ENCODE results near the gene HOXA9. TPM values are rescaled to one million over a fixed set of nuclear protein-coding genes. Genes with fewer than 3 reads are reported as not detected.

The HOXA9 gene
- polyA plus RNA-seq, 1 donor from 2014 or later: not detected

- H3K27ac ChIP-seq (ENCODE audit: low read length): no peak overlapping the region
- H3K4me3 ChIP-seq (ENCODE audit: low read length): no peak overlapping the region
- no peak overlapping the region for H3K9ac ChIP-seq (ENCODE audit: low read length)
- H3K36me3 ChIP-seq (ENCODE audit: insufficient read depth, low read length): no peaks in the 10 kb centered on the region
- H4K20me1 ChIP-seq (ENCODE audit: insufficient read depth): no peaks in the 10 kb centered on the region
- H3K79me2 ChIP-seq (replicated peaks; ENCODE audit: insufficient read depth, low read length): no peaks in the 10 kb centered on the region
- H3K9me3 ChIP-seq (ENCODE audit: low read length): peaks cover 15% of the 10 kb centered on the region
- TF ChIP-seq REST (IDR thresholded peaks at IDR 0.05; ENCODE audit: borderline replicate concordance) (no peak), SMC3 (conservative IDR thresholded peaks at IDR 0.05; ENCODE audit: poor library complexity) (no peak), TAF1 (IDR thresholded peaks at IDR 0.05; ENCODE audit: low read depth) (no peak)
- H2AFZ ChIP-seq (ENCODE audit: low read depth, low read length): no peak overlapping the region
- no peaks in the 10 kb centered on the region for H3F3A ChIP-seq (ENCODE audit: insufficient read depth, low read length, poor library complexity, severe bottlenecking)
- no peak overlapping the region for H3K4me2 ChIP-seq (ENCODE audit: low read length)
- H3K27me3 ChIP-seq (ENCODE audit: insufficient read depth, low read depth, low read length): peaks cover 100% of the 10 kb centered on the region
- H3K9me2 ChIP-seq (ENCODE audit: insufficient read depth, low read length): no peaks in the 10 kb centered on the region
Measured at GRCh38 chr7:27174874-27175625, 9.7 kb upstream of the HOXA9 start.

DNA sequence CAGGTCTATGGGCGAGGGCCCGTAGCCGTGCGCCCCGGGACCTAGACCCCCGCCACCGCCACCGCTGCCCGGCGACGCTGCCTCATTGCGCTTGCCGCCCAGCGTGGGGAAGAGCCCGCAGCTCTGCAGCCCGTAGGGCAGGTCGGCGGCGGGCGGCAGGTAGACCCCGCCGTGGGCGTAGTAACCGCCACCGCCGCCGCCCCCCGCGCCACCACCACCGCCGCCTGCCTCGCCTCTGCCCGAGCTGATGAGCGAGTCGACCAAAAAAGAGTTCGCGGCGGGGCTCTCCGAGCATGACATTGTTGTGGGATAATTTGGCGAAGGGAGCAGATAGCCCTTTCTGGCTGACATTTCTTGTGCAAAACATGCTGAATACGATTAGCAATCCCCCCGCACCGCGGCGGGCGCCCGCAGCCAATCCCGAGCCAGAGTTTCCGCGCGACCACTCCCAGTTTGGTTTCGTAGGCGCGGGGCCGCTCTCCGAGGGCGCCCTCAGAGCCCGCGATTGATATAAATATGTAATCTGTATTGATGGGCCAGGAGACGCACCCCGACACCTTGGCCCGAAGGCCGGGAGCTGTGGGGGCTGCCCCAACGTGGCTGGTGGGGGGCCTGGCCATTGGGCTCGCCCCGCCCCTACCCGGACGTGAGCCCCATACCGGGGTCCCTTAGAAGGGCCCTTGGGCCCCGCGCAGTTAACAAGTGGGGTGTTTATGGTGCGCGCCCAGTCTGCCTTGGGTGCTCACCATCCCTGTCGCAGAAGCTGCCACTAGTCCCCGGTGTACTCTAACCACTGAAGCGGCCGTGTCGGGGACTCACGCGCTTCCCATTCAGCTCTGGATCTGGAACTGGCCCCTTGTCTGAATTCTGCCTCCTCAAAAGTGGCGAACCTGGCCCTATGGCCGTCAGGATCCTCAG is 8.9 kb upstream of the HOXA9 start, which contains the start of gene HOXA10:
HOXA10 (minus strand) TSS at position 365 of the 918 bp plus-strand sequence; CDS start at position 351, 14 bp downstream.
- Histone ChIP-seq H3K9ac (ENCODE audit: low read length) (no peak within 1 kb of the TSS), H3K79me2 (replicated peaks; ENCODE audit: insufficient read depth, low read length) (no peaks in the 10 kb centered on the region), H3F3A (ENCODE audit: insufficient read depth, low read length, poor library complexity, severe bottlenecking) (no peaks in the 10 kb centered on the region), H3K4me2 (ENCODE audit: low read length) (no peak within 1 kb of the TSS), H3K9me2 (ENCODE audit: insufficient read depth, low read length) (no peaks in the 10 kb centered on the region), H2AFZ (ENCODE audit: low read depth, low read length) (no peak within 1 kb of the TSS), H3K4me3 (ENCODE audit: low read length) (peak within 1 kb of the TSS; percentile 52), H4K20me1 (ENCODE audit: insufficient read depth) (no peaks in the 10 kb centered on the region), H3K27me3 (ENCODE audit: insufficient read depth, low read depth, low read length) (peaks cover 100% of the 10 kb centered on the region), H3K36me3 (ENCODE audit: insufficient read depth, low read length) (no peaks in the 10 kb centered on the region), H3K27ac (ENCODE audit: low read length) (no peak within 1 kb of the TSS), H3K9me3 (ENCODE audit: low read length) (peaks cover 11% of the 10 kb centered on the region)
- TF ChIP-seq SMC3 (conservative IDR thresholded peaks at IDR 0.05; ENCODE audit: poor library complexity): no peak
- TF ChIP-seq EZH2 (IDR thresholded peaks at IDR 0.05; ENCODE audit: borderline replicate concordance, insufficient read depth, low read length, poor library complexity, severe bottlenecking): no peak
- TF ChIP-seq EP300 (conservative IDR thresholded peaks at IDR 0.05; ENCODE audit: poor library complexity, severe bottlenecking): no peak
- no peak for TF ChIP-seq MXI1 (conservative IDR thresholded peaks at IDR 0.05; ENCODE audit: poor library complexity, severe bottlenecking)
- no peak for TF ChIP-seq RAD21 (conservative IDR thresholded peaks at IDR 0.05)
- no peak for TF ChIP-seq TAF1 (IDR thresholded peaks at IDR 0.05; ENCODE audit: low read depth)
- TF ChIP-seq, protein P1, sequence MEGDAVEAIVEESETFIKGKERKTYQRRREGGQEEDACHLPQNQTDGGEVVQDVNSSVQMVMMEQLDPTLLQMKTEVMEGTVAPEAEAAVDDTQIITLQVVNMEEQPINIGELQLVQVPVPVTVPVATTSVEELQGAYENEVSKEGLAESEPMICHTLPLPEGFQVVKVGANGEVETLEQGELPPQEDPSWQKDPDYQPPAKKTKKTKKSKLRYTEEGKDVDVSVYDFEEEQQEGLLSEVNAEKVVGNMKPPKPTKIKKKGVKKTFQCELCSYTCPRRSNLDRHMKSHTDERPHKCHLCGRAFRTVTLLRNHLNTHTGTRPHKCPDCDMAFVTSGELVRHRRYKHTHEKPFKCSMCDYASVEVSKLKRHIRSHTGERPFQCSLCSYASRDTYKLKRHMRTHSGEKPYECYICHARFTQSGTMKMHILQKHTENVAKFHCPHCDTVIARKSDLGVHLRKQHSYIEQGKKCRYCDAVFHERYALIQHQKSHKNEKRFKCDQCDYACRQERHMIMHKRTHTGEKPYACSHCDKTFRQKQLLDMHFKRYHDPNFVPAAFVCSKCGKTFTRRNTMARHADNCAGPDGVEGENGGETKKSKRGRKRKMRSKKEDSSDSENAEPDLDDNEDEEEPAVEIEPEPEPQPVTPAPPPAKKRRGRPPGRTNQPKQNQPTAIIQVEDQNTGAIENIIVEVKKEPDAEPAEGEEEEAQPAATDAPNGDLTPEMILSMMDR (IDR thresholded peaks at IDR 0.05; ENCODE audit: poor library complexity, severe bottlenecking): no peak
- no peak for TF ChIP-seq POLR2AphosphoS5 (IDR thresholded peaks at IDR 0.05)
- no peak for TF ChIP-seq REST (IDR thresholded peaks at IDR 0.05; ENCODE audit: borderline replicate concordance)

All from neural cell (in vitro differentiated cells).